Stimulated activated CD8-positive, alpha-beta memory T cell treated with anti-CD3 and anti-CD28 coated beads, Interleukin-15, amount 100 ng/mL, for 1 hour (primary cell): ENCODE measurements around the gene LYST.
"Not testable (repeated sequence)": the region's sequence is repeated elsewhere in the genome, so short reads cannot be mapped to it uniquely, and the experiment has no call there.

Experiments used
- DNase-seq: peaks from one replicate; pipeline ENCODE4 v3.0.0-alpha.2; 2020; ENCODE audit warnings: low read depth

The LYST gene

GRCh38 chr1:235866205-235866912 lies at the start of gene LYST:
LYST (minus strand) TSS chr1:235866906; CDS start chr1:235830417, 36,489 bp downstream.
- peak; percentile 27 for DNase-seq

GRCh38 chr1:235915489-235915888 lies 48.8 kb upstream of the LYST start:
- DNase-seq = not testable (repeated sequence)

- DNase-seq = no peak
Measured at GRCh38 chr1:235913311-235913710, 46.6 kb upstream of the LYST start.

GRCh38 chr1:235911876-235912275 lies 45.2 kb upstream of the LYST start:
- DNase-seq = no peak

GRCh38 chr1:235911300-235911662 lies 44.6 kb upstream of the LYST start:
- DNase-seq = no peak

GRCh38 chr1:235910357-235911299 lies 43.9 kb upstream of the LYST start:
- DNase-seq = no peak

- DNase-seq = no peak
Measured at GRCh38 chr1:235908742-235909520, 42.2 kb upstream of the LYST start.

GRCh38 chr1:235907897-235908240 lies 41.2 kb upstream of the LYST start:
- DNase-seq = no peak

- no peak for DNase-seq
Measured at GRCh38 chr1:235907187-235907896, 40.6 kb upstream of the LYST start.

- no peak for DNase-seq
Measured at GRCh38 chr1:235906436-235906835, 39.7 kb upstream of the LYST start.

GRCh38 chr1:235903809-235904208 lies 37.1 kb upstream of the LYST start:
- DNase-seq = not testable (repeated sequence)

GRCh38 chr1:235902677-235903542 lies 36.2 kb upstream of the LYST start:
- no peak for DNase-seq

- no peak for DNase-seq
Measured at GRCh38 chr1:235901461-235901860, 34.8 kb upstream of the LYST start.

GRCh38 chr1:235898126-235898525 lies 31.4 kb upstream of the LYST start:
- no peak for DNase-seq

- DNase-seq = no peak
Measured at GRCh38 chr1:235893840-235894239, 27.1 kb upstream of the LYST start.

GRCh38 chr1:235892734-235893413 lies 26.2 kb upstream of the LYST start:
- no peak for DNase-seq

- no peak for DNase-seq
Measured at GRCh38 chr1:235892202-235892601, 25.5 kb upstream of the LYST start.

- DNase-seq = no peak
Measured at GRCh38 chr1:235888119-235888643, 21.5 kb upstream of the LYST start.

GRCh38 chr1:235887676-235888075 lies 21.0 kb upstream of the LYST start:
- DNase-seq = no peak

GRCh38 chr1:235885655-235886262 lies 19.1 kb upstream of the LYST start:
- no peak for DNase-seq
